A549 (cell line): Measurements from ENCODE around the gene C1R. TPM values are rescaled to one million over a fixed set of nuclear protein-coding genes. Genes with fewer than 3 reads are reported as not detected.

Experiments
- ATAC-seq, 2 experiments: fragments of 200-7000 bp in 1 of 2; fragments of >200 bp in 1 of 2; cut with Nextera tagmentation in 1 of 2; cut with Tn5 transposase in 1 of 2; 3 replicates each; pipeline versions ENCODE4 v1.8.0 to v1.9.1; 2018 to 2020; ENCODE audit warnings: mild to moderate bottlenecking in 1 of 2, moderate library complexity in 1 of 2
- CTCF ChIA-PET: fragments of 300-600 bp; sonication (Branson Sonifier 250); formaldehyde crosslinking; extraction: SDS; loops from one replicate; lab custom pipeline; 2021; ENCODE audit warnings: antibody characterized with exemption, inconsistent platforms; lab: Yijun Ruan, JAX
- POLR2A ChIA-PET: fragments of 350-600 bp; formaldehyde crosslinking; extraction: SDS; loops from one replicate; lab custom pipeline; 2021; ENCODE audit warnings: antibody characterized with exemption, inconsistent platforms; lab: Yijun Ruan, JAX
- DNase-seq, 2 experiments: peaks; one replicate each; pipeline versions ENCODE4 v3.0.0 to v3.0.0-alpha.2; 2011 to 2016; ENCODE audit warnings: low read depth in 1 of 2, low spot score in 1 of 2
- FAIRE-seq: peaks from 2 replicates; lab custom pipeline; 2011; peaks lifted over from hg19 to GRCh38; lab: Jason Lieb, UNC
- H3K27ac ChIP-seq, 2 experiments: fragments of >200 bp; sonication (Bioruptor Twin); formaldehyde crosslinking; 3 replicates each; pipeline ENCODE4 v1.5.1; 2016 to 2017
- H3K4me1 ChIP-seq: fragments of >200 bp; sonication (Bioruptor Twin); formaldehyde crosslinking; 3 replicates; pipeline ENCODE4 v1.6.1; 2016
- H3K4me2 ChIP-seq: fragments of >200 bp; sonication (Bioruptor Twin); formaldehyde crosslinking; 3 replicates; pipeline ENCODE4 v1.6.1; 2016
- H3K4me3 ChIP-seq: fragments of >200 bp; sonication (Bioruptor Twin); formaldehyde crosslinking; 3 replicates; pipeline ENCODE4 v1.5.1; 2016
- H3K9me3 ChIP-seq: fragments of >200 bp; sonication (Bioruptor Twin); formaldehyde crosslinking; 3 replicates; pipeline ENCODE4 v1.6.1; 2016
- ATOH8 ChIP-seq: fragments of 250-450 bp; sonication (Bioruptor Pico); IDR thresholded peaks from 2 replicates; pipeline ENCODE4 v1.5.0; 2020; ENCODE audit warnings: low read depth, mild to moderate bottlenecking, moderate library complexity
- CHD4 ChIP-seq: fragments of 200-600 bp; sonication (generic); IDR thresholded peaks from 2 replicates; pipeline ENCODE4 v1.6.1; 2016; ENCODE audit warnings: antibody characterized with exemption, mild to moderate bottlenecking, borderline replicate concordance
- EHF ChIP-seq: fragments of 250-450 bp; sonication (Bioruptor Pico); IDR thresholded peaks from 2 replicates; pipeline ENCODE4 v1.5.0; 2020; ENCODE audit warnings: mild to moderate bottlenecking
- EHMT2 ChIP-seq: fragments of 200-600 bp; sonication (generic); IDR thresholded peaks from 2 replicates; pipeline ENCODE4 v1.6.1; 2016; ENCODE audit warnings: antibody characterized with exemption, low read depth, mild to moderate bottlenecking, moderate library complexity
- EP300 ChIP-seq, 2 experiments: fragments of >200 bp; sonication (Bioruptor Twin); formaldehyde crosslinking; IDR thresholded peaks; 2 replicates in 1 of 2; 3 replicates in 1 of 2; pipeline ENCODE4 v1.6.1; 2016 to 2017
- KDM1A ChIP-seq: fragments of 200-600 bp; sonication (generic); IDR thresholded peaks from 2 replicates; pipeline ENCODE4 v1.6.1; 2016; ENCODE audit warnings: low read depth, mild to moderate bottlenecking
- KDM5A ChIP-seq: fragments of 200-600 bp; sonication (generic); IDR thresholded peaks from 2 replicates; pipeline ENCODE4 v1.6.1; 2016; ENCODE audit warnings: antibody characterized with exemption, mild to moderate bottlenecking
- MAZ ChIP-seq: fragments of 150-350 bp; IDR thresholded peaks from 2 replicates; pipeline ENCODE4 v1.6.1; 2014; ENCODE audit warnings: antibody characterized with exemption, low read depth, low read length, borderline replicate concordance
- RARB ChIP-seq: fragments of 250-450 bp; sonication (Bioruptor Pico); IDR thresholded peaks from 2 replicates; pipeline ENCODE4 v1.8.0; 2021; ENCODE audit warnings: mild to moderate bottlenecking, moderate library complexity
- RFX5 ChIP-seq: fragments of 450-650 bp; IDR thresholded peaks from 2 replicates; pipeline ENCODE4 v1.7.1; 2014; ENCODE audit warnings: antibody characterized with exemption, mild to moderate bottlenecking, moderate library complexity
- RNF2 ChIP-seq: fragments of 200-600 bp; sonication (generic); IDR thresholded peaks from 2 replicates; pipeline ENCODE4 v1.6.1; 2016; ENCODE audit warnings: low read depth, mild to moderate bottlenecking, antibody characterized with exemption, moderate library complexity, borderline replicate concordance
- SMC3 ChIP-seq: fragments of >200 bp; sonication (Bioruptor Twin); formaldehyde crosslinking; IDR thresholded peaks from 3 replicates; pipeline ENCODE4 v1.6.1; 2018; ENCODE audit warnings: inconsistent platforms
- TFCP2L1 ChIP-seq: fragments of 250-450 bp; sonication (Bioruptor Pico); IDR thresholded peaks from 2 replicates; pipeline ENCODE4 v1.5.0; 2021; ENCODE audit warnings: mild to moderate bottlenecking
- ZNF302 ChIP-seq: fragments of 250-450 bp; sonication (Bioruptor Pico); IDR thresholded peaks from 2 replicates; pipeline ENCODE4 v1.9.0; 2021; ENCODE audit warnings: inconsistent platforms, mild to moderate bottlenecking, moderate library complexity
- WGBS: methylation state at CpG from one replicate; pipeline ENCODE4 v1.1.6; 2017; ENCODE audit errors: missing lambda C conversion rate; 5-methylcytosine and 5-hydroxymethylcytosine counted together
- polyA plus RNA-seq, 4 experiments: library from polyadenylated mRNA; depleted of rRNA in 3 of 4; stranded (reverse); fragments of >200 nt; fragmentation: RNase III in 1 of 4; extraction: RNeasy Plus Mini Kit Qiagen cat#74134 plus additional on column Dnase treatment in 1 of 4; gene quantifications; 2 replicates in 3 of 4; 3 replicates in 1 of 4; pipeline ENCODE4 v1.2.3, GENCODE V29; 2011 to 2017
- TF ChIP-seq, protein P1 (sequence below): fragments of 150-350 bp; IDR thresholded peaks from 2 replicates; pipeline ENCODE4 v1.6.1; 2014; ENCODE audit warnings: low read depth, mild to moderate bottlenecking, low read length
- TF ChIP-seq, protein P2 (sequence below): IDR thresholded peaks from 2 replicates; pipeline ENCODE4 v1.6.1; 2012
- TF ChIP-seq, protein P3 (sequence below): IDR thresholded peaks from 2 replicates; pipeline ENCODE4 v1.6.1; 2012; ENCODE audit warnings: low read depth, borderline replicate concordance

Gene C1R
- polyA plus RNA-seq, 2 of the 4 experiments (the other 2 are of a cell fraction) = 31.4 to 36.0 TPM

GRCh38 chr12:7125632-7126227, 33.5 kb upstream of the C1R start:
- POLR2A ChIA-PET = no interaction called here
- no peak overlapping the region for H3K4me2 ChIP-seq
- no peaks in the 10 kb centered on the region for H3K4me1 ChIP-seq
- TF ChIP-seq, protein P1, sequence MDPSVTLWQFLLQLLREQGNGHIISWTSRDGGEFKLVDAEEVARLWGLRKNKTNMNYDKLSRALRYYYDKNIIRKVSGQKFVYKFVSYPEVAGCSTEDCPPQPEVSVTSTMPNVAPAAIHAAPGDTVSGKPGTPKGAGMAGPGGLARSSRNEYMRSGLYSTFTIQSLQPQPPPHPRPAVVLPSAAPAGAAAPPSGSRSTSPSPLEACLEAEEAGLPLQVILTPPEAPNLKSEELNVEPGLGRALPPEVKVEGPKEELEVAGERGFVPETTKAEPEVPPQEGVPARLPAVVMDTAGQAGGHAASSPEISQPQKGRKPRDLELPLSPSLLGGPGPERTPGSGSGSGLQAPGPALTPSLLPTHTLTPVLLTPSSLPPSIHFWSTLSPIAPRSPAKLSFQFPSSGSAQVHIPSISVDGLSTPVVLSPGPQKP = no peak
- TF ChIP-seq EP300 (IDR thresholded peaks at IDR 0.05) (no peak), RFX5 (no peak), KDM5A (no peak), CHD4 (no peak), ZNF302 (CRISPR knock-in tag) (no peak), SMC3 (no peak), RNF2 (no peak), EHMT2 (no peak), TFCP2L1 (CRISPR knock-in tag) (no peak), RARB (CRISPR knock-in tag) (no peak), KDM1A (no peak)
- TF ChIP-seq, protein P2, sequence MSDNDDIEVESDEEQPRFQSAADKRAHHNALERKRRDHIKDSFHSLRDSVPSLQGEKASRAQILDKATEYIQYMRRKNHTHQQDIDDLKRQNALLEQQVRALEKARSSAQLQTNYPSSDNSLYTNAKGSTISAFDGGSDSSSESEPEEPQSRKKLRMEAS = no peak
- TF ChIP-seq, protein P3, sequence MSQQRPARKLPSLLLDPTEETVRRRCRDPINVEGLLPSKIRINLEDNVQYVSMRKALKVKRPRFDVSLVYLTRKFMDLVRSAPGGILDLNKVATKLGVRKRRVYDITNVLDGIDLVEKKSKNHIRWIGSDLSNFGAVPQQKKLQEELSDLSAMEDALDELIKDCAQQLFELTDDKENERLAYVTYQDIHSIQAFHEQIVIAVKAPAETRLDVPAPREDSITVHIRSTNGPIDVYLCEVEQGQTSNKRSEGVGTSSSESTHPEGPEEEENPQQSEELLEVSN = no peak
- TF ChIP-seq, all 56 proteins: peak for 0
- no peak overlapping the region for H3K27ac ChIP-seq
- no peak for FAIRE-seq
- DNase-seq = no peak
- H3K9me3 ChIP-seq = no peaks in the 10 kb centered on the region
- CTCF ChIA-PET = interaction anchor here (0.8 to 5.8 kb wide), 11 partner anchors 12 to 65 kb away, joined by 3 to 35 read pairs (median 4); partner anchors contain the start of genes C1RL and C1S
- no peak overlapping the region for H3K4me3 ChIP-seq
- no peak for ATAC-seq
- WGBS = 69% methylated on average over 4 of the region's 4 CpGs

DNA sequence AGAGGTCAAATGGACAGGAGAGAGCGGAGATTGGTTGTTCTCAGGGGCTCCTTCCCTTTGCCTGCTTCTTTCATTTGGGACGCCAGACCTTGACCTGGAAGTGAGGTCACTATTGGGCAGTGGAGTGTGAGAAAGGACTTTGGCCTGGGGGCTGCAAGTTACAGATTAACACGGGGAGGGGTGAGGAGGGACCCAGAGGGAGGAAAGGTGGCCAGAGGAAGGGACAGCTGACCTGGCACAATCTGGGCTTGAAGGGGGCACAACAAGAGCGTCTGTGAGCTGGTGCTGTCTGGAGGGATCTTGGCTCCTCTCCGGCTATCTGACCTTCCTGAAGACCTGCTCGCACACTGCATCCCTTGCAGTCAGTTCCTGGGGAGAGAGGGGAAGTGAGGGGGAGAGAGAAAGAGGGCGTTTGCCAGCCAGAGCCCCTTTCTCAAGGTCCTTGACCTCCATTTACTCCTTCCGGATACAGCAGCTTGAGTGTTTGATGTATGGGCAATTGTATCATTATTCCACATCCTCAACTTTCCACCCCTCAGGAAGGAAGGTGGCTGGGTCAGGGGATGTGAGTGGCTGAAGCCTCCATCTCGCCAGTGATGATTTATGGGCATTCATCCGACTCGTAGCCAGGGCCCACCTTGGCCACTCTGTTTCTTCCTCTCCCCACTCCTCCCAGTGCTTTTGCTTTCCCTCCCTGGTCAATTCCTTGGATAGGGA, 31.7 kb upstream of the C1R start:
- FAIRE-seq (no peak), DNase-seq (no peak), ATAC-seq (no peak)
- CTCF ChIA-PET = interaction anchor here (1.3 to 5.8 kb wide), 8 partner anchors 11 to 64 kb away, joined by 3 to 35 read pairs (median 6); partner anchors contain the start of genes C1RL and C1S
- Histone ChIP-seq H3K27ac (no peak overlapping the region), H3K9me3 (no peaks in the 10 kb centered on the region), H3K4me1 (no peaks in the 10 kb centered on the region), H3K4me2 (no peak overlapping the region), H3K4me3 (no peak overlapping the region)
- 87% methylated on average over 11 of the region's 11 CpGs for WGBS
- POLR2A ChIA-PET = no interaction called here
- TF ChIP-seq ATOH8 (CRISPR knock-in tag) (no peak), MAZ (no peak), EHF (no peak), SMC3 (no peak)
